GDM1 (cell line): ENCODE data around the gene BBS1.
A peak's percentile ranks its signal among the peaks of the same experiment; 100 is the strongest.

Experiments used
- DNase-seq: peaks from one replicate; lab custom pipeline; 2025; lab: John Stamatoyannopoulos, UW

The BBS1 gene

DNA sequence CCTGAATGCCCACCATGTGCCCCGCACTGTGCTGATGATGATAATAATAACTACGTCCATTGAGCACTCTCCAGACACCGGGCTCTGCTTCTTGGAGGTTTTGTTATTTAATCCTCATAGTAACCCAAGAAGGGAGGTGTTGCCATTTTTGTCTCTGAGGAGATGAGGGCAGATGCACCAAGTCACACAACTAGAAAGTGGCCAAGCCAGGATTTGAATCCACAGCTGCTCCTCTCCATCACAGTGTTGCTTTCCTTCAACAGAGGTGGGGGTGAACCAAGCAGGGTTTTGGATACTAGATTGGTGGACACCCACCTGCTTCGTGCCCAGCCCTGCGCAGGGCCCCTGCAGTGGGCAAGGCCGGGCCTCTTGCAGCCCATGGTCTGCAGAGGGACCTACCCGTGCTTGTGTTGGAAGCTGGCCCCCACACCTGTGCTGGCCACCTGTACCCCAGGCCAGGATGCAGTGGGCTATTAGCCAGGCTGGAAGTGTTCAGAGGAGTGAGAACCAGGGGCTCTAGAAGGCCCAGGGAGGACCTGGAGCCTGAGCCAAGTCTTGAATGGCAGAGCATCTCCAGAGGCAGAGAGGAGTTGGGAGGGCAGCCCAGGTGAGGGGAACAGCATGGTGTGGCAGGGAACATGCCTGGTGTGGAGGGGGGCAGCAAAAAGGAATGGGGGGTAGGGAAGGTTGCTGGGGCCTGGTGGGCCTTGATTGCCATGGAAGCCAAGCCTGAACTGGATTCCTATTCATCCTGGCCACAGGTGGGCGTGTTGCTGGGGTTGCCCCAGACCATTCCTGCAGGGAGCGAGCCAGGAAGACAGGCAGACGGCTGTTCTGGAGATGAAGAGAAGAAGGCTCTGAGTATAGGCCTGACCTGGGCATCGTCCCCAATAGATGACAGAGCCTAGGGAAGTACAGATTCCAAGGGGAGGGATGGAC is 32.9 kb upstream of the BBS1 start:
- no peak for DNase-seq

DNA sequence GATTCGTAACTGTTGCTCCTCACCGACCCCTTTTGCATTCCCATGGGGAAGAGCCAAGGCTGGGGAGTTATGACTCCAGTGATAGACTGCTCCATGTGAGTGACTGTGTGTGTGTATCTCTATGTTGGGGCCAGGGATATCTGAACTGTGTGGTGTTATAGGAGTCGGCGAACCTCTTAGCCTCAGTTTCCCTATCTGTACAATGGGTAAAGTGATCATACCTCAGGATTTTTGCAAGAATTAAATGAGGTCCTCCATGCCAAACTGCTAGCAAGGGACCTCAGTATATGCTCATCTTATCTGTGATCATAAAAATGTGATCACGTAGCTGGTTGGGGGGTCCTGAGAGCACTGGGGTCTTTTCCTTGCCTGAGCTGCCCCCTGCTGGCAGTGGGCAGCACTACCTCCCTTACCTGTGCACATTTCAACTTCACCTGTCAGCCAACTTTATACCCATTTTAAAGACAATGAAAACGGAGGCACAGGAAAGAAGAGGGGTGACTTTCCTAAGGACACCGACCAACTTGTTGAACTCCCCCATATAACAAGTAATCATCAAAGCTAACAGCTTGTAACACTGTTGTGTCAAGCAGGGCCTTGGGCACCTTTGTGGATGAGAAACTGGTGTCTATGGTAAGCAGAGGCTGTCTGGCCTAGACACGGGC is 31.6 kb upstream of the BBS1 start:
- no peak for DNase-seq

DNA sequence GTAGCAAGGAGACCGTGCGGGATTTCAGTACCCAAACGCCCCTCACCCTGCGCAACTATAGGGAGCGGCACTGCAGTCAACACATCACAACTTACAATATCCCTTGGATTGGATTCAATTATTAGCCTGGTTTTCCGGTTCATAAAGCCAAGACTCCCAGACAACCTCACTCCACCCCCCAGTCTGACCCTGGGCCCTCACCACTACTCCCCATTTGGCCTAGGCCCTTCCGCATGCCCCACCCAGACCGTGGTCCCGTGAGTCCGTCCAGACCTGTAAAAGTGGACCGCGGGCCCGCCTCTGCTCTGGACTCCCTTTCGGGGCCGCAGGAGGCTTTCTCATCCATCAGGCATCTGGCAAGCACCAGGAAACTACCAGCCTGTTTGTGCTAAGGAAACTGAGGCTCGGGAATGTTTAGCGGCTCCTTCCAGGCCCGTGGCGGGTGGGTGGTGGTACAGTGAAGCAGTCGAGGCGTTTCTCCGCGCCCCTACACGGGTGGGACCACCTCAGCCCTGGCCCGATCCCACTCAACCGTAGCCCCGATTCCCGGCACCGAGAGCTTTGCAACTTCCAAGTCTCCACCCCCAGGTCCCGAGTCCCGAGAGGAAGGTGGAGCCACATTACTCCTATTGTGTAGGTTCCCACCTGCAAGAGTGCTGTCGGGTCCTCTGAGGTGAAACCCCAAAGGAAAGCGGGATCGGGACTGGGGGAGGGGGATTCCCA is 30.9 kb upstream of the BBS1 start:
- no peak for DNase-seq

DNA sequence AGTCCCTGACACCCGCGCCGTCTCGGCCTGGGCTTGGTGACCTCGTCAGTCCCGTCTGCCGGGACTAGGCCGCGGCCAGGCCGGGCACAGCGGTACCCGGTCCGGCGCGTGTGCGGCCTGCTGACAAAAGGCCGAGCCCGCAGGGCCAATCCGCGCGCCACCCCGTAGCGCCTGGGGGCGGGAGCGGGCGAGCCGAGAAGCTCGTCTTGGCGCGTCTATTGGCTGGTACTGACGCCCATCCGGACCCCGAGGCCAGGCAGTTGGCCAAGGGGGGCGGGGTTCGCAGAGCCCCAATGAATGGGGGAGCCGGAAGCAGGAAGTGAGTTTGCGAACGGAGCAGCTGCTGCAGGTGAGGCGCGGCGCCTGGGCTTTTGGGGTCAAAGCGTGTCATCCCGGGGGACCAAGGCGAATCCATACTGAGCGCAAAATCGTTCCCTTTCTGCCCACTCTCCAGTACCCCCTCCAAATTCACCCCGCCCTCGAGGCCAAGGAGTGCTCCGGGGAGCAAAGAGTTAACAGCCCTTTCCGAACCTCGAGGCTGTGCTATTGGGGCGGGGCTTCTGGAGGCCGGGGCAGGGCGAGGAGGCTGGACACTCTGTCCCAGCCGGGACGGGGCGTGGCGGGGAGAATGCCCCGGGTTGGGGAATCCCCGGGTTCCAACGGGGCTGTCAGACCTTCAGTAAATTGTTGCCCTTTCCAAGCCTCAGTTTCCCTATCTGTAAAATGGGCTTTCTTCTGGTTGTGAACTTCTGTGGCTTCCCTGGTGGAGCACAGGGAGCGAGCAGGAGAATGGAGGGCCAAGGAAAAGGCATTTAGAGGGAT is 30.1 kb upstream of the BBS1 start, which contains the start of gene DPP3:
Gene DPP3, plus strand, starts transcription at position 318 of the 822 bp plus-strand sequence. CDS start 1,767 bp downstream, outside the sequence.
- DNase-seq: peak; percentile 95

DNA sequence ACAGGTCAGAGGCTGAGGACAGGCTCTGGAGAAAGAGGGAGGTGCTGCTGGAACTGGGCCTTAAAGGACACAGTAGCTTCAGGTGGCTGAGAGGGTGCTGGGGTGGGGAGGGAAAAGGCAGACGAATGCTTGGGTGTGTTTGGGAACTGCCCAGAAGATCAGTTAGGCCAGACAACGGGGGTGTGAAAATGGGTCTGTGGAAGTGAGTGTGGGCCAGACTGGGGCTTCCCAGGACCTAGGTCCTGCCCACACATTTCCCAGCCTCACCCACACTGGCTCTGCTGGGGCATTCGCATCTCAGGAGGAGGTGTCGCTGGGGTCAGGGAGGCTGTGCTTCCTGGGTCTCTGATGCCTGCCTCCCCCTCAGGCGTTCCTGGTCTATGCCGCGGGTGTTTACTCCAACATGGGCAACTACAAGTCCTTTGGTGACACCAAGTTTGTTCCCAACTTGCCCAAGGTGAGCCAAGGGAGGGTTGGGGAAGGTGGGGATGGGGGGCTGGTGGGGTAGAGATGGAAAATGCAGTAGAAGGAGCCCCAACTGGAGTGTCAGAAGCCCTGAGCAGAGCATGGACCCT is 25.5 kb upstream of the BBS1 start:
- no peak for DNase-seq

DNA sequence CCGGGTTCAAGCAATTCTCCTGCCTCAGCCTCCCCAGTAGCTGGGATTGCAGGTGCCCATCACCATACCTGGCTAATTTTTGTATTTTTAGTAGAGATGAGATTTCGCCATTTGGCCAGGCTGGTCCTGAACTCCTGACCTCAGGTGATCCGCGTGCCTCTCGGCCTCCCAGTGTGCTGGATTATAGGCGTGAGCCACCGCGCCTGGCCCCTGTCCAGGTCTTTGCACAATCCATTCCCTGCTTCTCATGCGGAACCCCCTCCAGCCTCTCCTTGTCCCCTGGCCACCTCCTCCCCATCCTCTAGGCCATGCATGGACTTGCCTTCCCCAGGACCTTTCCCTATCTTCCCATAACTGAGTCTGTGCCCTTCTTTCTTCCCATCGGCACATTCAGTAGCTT is 21.5 kb upstream of the BBS1 start:
- DNase-seq: no peak

DNA sequence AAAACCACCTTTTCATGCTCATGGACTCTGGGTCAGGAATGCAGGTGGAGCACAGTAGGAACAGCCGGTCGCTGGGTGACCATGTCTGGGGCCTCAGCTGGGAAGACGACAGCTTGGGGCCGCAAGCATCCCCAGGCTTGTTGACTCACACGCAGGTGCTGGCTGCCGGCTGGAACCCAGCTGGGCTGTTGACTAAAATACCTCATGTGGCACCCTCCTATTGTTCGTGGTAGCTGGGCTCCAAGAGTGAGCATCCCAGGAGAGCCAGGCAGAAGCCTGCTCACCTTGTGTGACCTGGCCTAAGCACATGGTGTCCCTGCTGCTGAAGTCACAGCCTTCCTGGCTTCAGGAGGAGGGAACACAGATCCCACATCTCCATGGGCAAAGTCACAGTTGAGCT is 20.8 kb upstream of the BBS1 start:
- DNase-seq: no peak

DNA sequence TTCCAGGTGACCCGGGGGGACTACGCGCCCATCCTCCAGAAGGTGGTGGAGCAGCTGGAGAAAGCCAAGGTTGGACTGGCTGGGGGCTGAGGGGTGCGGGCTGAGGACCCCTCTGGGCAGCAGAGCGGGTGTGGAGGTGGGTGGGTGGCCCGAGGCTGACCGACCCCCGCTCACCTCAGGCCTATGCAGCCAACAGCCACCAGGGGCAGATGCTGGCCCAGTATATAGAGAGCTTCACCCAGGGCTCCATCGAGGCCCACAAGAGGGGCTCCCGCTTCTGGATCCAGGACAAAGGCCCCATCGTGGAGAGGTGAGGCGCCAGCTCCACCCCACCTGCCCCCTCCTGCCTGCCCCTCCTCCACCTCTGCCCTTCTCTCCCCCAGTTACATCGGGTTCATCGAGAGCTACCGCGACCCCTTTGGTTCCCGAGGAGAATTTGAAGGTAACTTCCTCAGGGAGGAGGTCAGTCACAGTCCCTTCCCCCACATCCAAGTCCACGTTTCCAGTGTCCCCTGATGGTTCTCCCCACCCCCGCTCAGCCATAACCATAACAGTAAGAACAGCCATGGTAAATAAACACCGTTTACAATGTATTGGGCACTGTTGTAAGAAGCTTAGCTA is 19.0 kb upstream of the BBS1 start:
- DNase-seq: no peak

DNA sequence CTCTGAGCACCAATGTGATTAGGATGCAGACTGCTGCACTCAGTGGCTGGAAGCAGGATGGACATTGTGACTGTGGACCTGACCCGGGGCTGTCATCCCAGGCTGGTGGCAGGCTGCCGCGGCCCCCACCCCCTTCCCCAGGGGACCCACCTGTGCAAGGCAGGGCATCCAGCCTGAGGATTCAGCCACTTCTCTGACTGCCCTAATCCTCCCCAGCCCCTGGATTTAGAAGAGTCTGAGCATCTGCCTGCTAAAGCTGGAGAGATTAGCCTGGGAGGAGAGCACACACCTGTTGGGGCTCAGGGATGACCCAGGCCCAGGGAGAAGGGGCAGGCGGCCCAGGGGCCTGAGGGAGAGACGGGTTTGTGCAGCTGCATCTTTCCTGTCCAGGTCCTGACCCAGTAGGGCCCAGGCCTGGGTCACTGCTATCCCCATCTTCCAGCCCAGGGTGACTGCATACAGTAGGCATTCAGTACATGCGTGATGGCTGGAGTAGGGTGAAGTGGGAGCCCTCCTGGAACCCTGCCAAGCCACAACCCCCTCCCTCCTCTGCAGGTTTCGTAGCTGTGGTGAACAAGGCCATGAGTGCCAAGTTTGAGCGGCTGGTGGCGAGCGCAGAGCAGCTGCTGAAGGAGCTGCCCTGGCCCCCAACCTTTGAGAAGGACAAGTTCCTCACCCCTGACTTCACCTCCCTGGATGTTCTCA is 18.1 kb upstream of the BBS1 start:
- DNase-seq: no peak

DNA sequence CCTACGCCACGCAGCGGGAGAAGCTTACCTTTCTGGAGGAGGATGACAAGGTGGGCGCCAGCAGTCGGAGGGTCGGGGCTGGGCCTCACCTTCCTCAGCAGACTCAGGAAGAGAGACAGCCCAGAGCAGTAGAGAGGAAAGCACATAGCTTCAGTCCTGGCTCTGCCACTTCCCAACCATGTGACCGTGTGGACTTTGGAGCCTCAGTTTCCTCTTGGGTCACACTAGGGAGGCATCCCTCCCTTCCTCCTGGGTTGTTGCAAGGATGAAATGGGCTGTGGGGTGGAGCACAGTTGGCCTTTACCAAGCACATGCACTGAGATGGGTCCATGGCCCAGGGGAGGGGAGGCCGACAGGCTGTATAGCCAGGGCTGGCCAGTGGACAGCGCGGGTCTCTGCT is 17.3 kb upstream of the BBS1 start:
- no peak for DNase-seq

DNA sequence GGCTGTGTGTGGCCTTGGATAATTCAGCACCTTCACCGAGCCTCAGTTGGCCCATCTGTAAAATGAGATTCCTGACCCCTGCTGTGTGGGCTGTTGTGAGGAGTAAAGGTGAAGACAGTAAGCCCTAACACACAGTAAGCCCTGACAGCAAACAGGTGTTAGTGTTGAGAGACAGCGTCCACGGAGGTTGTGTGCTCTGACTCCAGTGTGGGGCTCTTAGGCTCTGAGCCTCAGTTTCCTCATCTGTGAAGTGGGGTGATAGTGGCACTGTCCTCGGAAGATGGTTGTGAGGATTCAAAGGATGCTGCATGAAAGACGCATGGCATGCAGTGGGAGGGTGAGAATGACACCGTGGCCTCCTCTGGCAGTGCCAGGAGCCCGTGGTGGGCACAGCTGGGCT is 16.0 kb upstream of the BBS1 start:
- DNase-seq: no peak

DNA sequence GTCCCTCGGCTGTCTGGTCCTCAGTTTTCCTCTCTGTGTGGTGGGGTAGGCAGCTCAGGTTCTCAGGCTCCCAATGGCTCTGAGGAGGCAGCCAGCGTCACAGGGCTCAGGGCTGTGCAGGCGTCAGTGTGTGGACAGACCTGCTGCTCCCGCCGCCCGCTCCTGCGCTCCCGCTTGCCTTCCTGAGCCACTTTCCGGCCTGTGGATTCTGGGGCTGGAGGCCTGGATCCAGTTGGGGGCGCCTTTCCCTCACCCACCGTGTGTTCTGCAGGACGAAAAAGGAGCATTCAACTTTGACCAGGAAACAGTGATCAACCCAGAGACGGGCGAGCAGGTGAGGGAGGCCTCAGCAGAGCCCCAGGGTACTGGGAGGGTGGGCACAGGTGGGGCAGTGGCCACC is 15.5 kb upstream of the BBS1 start:
- no peak for DNase-seq

DNA sequence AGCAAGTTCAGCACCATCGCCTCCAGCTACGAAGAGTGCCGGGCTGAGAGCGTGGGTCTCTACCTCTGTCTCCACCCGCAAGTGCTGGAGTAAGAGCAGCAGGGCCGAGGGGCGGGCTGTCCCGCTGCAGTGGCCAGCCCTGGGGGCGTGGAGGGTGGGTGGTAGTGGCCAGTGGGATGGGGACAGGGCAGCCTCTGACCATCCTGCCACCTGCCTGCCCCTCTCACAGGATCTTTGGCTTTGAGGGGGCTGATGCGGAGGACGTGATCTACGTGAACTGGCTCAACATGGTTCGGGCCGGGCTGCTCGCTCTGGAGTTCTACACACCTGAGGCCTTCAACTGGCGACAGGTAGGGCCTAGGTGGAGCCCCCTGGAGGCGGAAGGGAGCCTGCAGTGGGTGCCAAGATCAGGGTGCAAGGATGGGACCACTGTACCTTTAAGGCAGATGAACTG is 15.0 kb upstream of the BBS1 start:
- no peak for DNase-seq

DNA sequence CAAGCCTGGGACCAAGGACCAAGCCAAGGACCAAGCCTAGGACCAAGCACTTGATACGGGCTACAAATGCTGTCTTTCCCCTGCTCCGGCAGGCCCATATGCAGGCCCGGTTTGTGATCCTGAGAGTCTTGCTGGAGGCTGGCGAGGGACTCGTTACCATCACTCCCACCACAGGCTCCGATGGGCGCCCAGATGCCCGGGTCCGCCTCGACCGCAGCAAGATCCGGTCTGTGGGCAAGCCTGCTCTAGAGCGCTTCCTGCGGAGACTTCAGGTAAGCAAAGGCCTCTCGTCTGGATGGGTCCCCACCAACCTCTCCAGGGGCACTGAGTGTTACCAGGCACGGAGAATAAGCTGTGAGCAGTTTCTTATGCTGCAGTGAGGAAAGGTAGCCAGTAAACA is 13.2 kb upstream of the BBS1 start:
- DNase-seq: no peak

DNA sequence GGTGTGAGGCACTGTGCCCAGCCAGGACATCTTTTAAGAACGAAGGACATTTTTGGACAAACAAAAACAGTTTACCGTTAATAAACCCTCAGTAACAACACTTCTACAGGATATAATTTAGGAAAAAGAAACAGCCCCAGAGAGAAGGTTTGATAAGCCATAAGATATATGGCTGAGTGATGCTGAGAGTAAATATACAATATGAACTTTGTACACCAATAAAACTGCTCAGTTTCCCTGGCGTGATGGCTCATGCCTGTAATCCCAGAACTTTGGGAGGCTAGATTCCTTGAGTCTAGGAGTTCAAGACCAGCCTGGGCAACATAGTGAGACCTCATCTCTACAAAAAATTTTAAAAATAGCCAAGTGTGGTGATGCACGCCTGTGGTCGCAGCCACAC is 11.9 kb upstream of the BBS1 start:
- DNase-seq: no peak

DNA sequence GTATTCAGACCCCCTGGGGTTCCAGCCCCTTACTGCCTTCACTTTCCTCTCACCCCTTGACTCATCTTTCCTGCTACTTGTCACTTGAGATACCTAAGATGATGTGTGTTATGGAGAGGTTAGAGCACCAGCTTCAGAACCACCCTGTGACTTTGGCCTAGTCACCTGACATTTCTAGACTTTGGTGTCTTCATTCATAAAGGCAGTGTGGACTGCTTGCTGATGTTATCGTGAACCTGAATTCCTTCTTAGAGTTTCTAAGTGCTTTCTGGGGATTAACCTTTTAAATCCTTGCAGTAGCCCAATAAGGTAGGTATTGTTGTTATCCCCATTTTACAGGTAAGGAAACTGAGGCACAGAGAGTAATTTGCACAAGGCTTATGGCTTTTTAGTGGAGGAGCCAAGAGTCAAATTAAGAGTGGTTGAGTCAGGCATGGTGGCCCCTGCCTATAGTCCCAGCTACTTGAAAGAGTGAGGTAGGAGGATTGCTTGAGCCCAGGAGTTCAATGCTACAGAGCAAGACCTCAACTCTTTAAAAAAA is 5.1 kb upstream of the BBS1 start:
- DNase-seq: no peak

DNA sequence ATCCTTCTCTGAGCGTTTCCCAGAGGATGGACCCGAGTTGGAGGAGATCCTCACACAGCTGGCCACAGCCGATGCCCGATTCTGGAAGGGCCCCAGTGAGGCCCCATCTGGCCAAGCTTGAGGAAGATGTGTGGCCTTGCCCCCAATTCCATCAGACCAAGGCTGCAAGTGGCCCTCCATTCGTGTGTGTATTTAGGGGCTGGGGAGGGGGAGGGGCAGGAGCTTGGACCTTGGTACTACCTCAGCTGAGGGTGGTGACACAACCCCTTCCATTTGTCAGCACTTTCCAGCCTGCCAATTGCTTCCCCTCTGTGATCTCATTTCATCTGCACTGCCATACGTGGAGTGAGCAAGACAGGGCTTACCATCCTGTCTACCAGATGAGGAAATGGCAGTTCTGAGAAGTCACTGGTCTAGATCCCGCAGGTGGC is 1.3 kb upstream of the BBS1 start:
- DNase-seq: no peak

DNA sequence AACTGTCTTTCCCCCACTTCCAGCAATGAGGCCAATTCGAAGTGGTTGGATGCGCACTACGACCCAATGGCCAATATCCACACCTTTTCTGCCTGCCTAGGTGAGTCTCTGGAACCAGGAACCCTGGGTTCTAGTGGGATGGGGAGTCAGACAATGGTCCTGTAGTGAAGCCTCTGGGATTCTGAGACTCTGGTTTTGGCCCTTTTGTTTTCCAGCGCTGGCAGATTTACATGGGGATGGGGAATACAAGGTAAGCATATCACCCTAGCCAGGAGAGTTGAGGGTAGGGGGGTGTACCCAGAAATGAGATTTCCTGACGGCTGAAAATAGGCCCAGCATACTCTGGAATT is 530 bp downstream of the BBS1 start:
- DNase-seq: no peak

DNA sequence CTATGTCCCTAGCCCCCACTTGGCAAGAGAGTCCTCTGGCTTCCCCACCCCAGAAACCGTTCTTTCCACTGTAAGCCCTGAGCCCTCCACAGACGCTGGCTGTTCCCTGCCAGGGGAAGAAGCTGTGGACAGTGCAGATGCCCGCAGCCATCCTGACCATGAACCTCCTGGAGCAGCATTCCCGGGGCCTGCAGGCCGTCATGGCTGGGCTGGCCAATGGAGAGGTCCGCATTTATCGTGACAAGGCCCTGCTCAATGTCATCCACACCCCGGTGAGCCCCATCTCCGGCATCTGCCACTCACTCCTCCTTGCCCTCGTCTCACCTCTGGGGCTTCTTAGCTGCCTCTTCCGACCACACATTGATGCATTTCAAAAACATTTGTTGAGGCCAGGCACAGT is 13.2 kb downstream of the BBS1 start:
- DNase-seq: no peak
